ENCODE data around the gene CACNB4. TPM values are rescaled to one million over a fixed set of nuclear protein-coding genes. Genes with fewer than 3 reads are reported as not detected.

CACNB4 gene
- polyA plus RNA-seq, 2 of the 4 experiments (the other 2 are of a cell fraction) = 0.25 to 0.53 TPM

DNA sequence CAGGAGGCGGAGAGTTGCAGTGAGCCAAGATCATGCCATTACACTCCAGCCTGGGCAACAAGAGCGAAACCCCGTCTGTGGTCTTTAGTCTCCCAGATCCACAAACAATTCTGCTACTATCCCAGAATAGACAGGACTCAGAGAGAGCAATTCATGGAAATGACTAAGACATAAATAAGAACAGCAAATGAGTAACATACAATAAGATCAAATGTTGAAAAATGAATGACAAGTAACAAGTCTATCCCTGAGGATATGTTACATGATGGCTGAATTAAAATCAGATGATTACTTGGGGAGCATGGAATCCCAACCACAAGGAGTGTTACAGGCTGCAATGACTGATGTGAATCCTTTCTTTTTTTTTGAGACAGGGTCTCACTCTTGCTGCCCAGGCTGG, 280.9 kb downstream of the CACNB4 start:
- TF ChIP-seq HOXB5 (CRISPR knock-in tag; IDR thresholded peaks at IDR 0.05) (no peak), ZNF302 (CRISPR knock-in tag; IDR thresholded peaks at IDR 0.05) (no peak), SREBF2 (IDR thresholded peaks at IDR 0.05) (no peak), HEYL (CRISPR knock-in tag; IDR thresholded peaks at IDR 0.05) (no peak), SMC3 (IDR thresholded peaks at IDR 0.05) (no peak), RNF2 (IDR thresholded peaks at IDR 0.05; ENCODE audit: borderline replicate concordance, low read depth) (no peak), CHD2 (IDR thresholded peaks at IDR 0.05; ENCODE audit: low read length, partially characterized antibody) (no peak), HOXA7 (CRISPR knock-in tag; IDR thresholded peaks at IDR 0.05) (no peak), FOSB (CRISPR knock-in tag; IDR thresholded peaks at IDR 0.05) (no peak), KDM5A (IDR thresholded peaks at IDR 0.05) (no peak), CBX8 (IDR thresholded peaks at IDR 0.05) (no peak), RAD21 (conservative IDR thresholded peaks at IDR 0.05 in 1 of 2, IDR thresholded peaks at IDR 0.05 in 1 of 2) (no peak)
- TF ChIP-seq, protein P1, sequence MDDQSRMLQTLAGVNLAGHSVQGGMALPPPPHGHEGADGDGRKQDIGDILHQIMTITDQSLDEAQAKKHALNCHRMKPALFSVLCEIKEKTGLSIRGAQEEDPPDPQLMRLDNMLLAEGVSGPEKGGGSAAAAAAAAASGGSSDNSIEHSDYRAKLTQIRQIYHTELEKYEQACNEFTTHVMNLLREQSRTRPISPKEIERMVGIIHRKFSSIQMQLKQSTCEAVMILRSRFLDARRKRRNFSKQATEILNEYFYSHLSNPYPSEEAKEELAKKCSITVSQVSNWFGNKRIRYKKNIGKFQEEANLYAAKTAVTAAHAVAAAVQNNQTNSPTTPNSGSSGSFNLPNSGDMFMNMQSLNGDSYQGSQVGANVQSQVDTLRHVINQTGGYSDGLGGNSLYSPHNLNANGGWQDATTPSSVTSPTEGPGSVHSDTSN (IDR thresholded peaks at IDR 0.05) = no peak
- TF ChIP-seq, protein P2, sequence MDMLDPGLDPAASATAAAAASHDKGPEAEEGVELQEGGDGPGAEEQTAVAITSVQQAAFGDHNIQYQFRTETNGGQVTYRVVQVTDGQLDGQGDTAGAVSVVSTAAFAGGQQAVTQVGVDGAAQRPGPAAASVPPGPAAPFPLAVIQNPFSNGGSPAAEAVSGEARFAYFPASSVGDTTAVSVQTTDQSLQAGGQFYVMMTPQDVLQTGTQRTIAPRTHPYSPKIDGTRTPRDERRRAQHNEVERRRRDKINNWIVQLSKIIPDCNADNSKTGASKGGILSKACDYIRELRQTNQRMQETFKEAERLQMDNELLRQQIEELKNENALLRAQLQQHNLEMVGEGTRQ (IDR thresholded peaks at IDR 0.05) = no peak
- ChIA-PET CTCF (no interaction called here), POLR2A (interaction anchor here (2.0 kb wide), 1 partner anchor 10 kb away, joined by 14 read pairs; the partner anchor contains the start of gene ARL5A)
- no peak for DNase-seq (ENCODE audit: low read depth in 1 of 2, low spot score in 1 of 2)
- ATAC-seq = no peak
- FAIRE-seq = no peak
- Histone ChIP-seq H3K4me3 (no peak overlapping the region), H3K4me1 (no peaks in the 10 kb centered on the region; the same call in 2 of the 3 replicates), H3K4me2 (no peak overlapping the region), H3K27ac (no peak overlapping the region), H3K9me3 (no peaks in the 10 kb centered on the region)
- 89% methylated on average over 3 of the region's 3 CpGs for WGBS (ENCODE audit: missing lambda C conversion rate)

DNA sequence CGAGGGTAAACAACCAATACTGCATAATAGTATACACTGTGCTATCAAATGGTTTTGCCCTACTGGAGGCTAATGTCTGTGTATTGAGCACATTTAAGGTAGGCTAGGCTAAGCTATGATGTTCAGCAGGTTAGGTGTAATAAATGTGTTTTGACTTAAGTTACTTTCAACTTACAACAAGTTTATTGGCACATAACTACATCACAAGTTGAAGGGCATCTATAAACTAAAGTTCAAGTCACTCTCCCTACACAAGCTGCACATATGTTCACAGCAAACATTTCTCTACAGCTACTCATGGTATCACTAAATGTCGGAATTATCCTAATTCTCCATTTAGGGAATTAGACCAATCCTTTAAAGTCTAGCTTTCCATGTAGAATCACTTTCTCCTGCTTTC, 282.0 kb downstream of the CACNB4 start:
- TF ChIP-seq SMC3 (IDR thresholded peaks at IDR 0.05) (no peak), RFX5 (IDR thresholded peaks at IDR 0.05) (no peak), RAD21 (conservative IDR thresholded peaks at IDR 0.05 in 1 of 2, IDR thresholded peaks at IDR 0.05 in 1 of 2) (no peak)
- TF ChIP-seq, protein P3, sequence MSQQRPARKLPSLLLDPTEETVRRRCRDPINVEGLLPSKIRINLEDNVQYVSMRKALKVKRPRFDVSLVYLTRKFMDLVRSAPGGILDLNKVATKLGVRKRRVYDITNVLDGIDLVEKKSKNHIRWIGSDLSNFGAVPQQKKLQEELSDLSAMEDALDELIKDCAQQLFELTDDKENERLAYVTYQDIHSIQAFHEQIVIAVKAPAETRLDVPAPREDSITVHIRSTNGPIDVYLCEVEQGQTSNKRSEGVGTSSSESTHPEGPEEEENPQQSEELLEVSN (IDR thresholded peaks at IDR 0.05; ENCODE audit: borderline replicate concordance, low read depth) = no peak
- ChIA-PET POLR2A (interaction anchor here (1.8 kb wide), 1 partner anchor 11 kb away, joined by 5 read pairs; the partner anchor contains the start of gene ARL5A), CTCF (interaction anchor here (1.3 kb wide), 1 partner anchor 9 kb away, joined by 3 read pairs; no protein-coding TSS in a partner anchor)
- H3K4me2 ChIP-seq = no peak overlapping the region
- no peaks in the 10 kb centered on the region for H3K4me1 ChIP-seq
- H3K4me3 ChIP-seq = no peak overlapping the region
- WGBS (ENCODE audit: missing lambda C conversion rate) = 96% methylated on average over 2 of the region's 2 CpGs
- no peak overlapping the region for H3K27ac ChIP-seq
- ATAC-seq = no peak
- no peak for FAIRE-seq
- H3K9me3 ChIP-seq = no peaks in the 10 kb centered on the region
- no peak for DNase-seq (ENCODE audit: low read depth in 1 of 2, low spot score in 1 of 2)

DNA sequence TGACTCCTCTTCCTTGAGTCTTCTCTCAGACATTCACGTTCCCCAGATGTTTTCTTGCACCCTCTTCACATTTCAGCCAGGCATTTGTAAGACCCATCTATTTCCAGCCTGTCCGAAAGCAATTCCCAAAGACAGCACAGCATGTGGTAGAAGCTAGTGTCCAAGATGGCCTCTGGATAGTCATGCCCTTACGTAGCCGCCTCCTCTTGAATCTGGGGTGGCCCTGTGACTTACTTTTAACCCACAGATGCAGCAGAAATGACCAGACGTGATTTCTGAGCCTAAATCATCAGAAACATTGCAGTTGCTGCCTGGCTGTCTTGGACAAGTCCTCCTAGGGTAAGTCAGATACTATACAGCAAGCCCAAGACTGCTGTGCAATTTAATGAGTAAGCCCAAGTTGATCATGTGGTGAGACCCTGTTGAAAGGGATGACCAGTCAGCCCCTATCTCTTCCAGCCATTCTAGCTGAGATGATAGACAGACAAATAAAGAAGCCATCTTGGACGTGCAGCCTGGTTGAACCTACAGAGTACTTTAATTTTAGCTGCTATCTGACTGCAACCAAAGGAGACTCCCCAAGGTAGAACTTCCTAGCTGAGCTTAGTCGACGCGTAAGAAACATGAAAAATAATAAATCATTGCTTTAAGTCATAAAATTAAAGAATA, 282.9 kb downstream of the CACNB4 start:
- H3K27ac ChIP-seq = no peak overlapping the region
- 89% methylated on average over 9 of the region's 9 CpGs for WGBS (ENCODE audit: missing lambda C conversion rate)
- no peak overlapping the region for H3K4me2 ChIP-seq
- DNase-seq (ENCODE audit: low read depth in 1 of 2, low spot score in 1 of 2) (no peak), ATAC-seq (no peak), FAIRE-seq (no peak)
- no peak overlapping the region for H3K4me3 ChIP-seq
- ChIA-PET CTCF (interaction anchor here (0.7 to 1.3 kb wide), 2 partner anchors 8 to 16 kb away, joined by 3 read pairs; no protein-coding TSS in a partner anchor), POLR2A (interaction anchor here (1.8 kb wide), 1 partner anchor 12 kb away, joined by 5 read pairs; the partner anchor contains the start of gene ARL5A)
- no peak for TF ChIP-seq SREBF2 (IDR thresholded peaks at IDR 0.05)
- TF ChIP-seq KDM1A (IDR thresholded peaks at IDR 0.05; ENCODE audit: low read depth) = no peak
- no peak for TF ChIP-seq ZNF302 (CRISPR knock-in tag; IDR thresholded peaks at IDR 0.05)
- TF ChIP-seq, protein P4, sequence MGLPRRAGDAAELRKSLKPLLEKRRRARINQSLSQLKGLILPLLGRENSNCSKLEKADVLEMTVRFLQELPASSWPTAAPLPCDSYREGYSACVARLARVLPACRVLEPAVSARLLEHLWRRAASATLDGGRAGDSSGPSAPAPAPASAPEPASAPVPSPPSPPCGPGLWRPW (IDR thresholded peaks at IDR 0.05) = no peak
- TF ChIP-seq KDM5A (IDR thresholded peaks at IDR 0.05) = no peak
- no peak for TF ChIP-seq POLR2AphosphoS2 (conservative IDR thresholded peaks at IDR 0.05; ENCODE audit: low read length)
- TF ChIP-seq, protein P5, sequence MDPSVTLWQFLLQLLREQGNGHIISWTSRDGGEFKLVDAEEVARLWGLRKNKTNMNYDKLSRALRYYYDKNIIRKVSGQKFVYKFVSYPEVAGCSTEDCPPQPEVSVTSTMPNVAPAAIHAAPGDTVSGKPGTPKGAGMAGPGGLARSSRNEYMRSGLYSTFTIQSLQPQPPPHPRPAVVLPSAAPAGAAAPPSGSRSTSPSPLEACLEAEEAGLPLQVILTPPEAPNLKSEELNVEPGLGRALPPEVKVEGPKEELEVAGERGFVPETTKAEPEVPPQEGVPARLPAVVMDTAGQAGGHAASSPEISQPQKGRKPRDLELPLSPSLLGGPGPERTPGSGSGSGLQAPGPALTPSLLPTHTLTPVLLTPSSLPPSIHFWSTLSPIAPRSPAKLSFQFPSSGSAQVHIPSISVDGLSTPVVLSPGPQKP (IDR thresholded peaks at IDR 0.05; ENCODE audit: low read depth, low read length) = no peak
- no peaks in the 10 kb centered on the region for H3K4me1 ChIP-seq
- 0 out of 3 replicates have a peak, but pooled peaks cover 3% of the 10 kb centered on the region for H3K9me3 ChIP-seq
